ENCODE data around the gene UMODL1. TPM values are rescaled to one million over a fixed set of nuclear protein-coding genes. Genes with fewer than 3 reads are reported as not detected.

The UMODL1 gene
- total RNA-seq, 1 experiment from 2014 or later: 0.20 TPM

DNA sequence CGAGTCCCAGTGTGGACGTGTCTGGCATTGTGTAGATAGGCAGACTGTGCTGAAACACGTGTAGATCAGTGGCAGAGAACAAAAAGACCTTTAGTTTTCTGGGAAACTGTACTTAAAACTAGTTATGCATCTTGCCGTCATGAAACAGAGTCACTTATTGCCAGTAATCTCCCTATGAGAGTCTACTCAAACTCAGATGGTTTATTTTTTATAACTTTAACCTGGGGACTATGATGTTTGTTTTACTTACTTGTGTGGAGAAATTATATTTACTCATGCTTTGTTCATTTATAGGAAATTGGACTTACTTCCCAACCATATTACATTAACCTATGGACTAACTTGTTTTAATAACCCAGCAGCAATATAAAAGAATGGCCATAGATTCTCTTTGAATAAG, 93.7 kb downstream of the UMODL1 start:
- no peaks in the 10 kb centered on the region for H3K36me3 Mint-ChIP-seq (ENCODE audit: insufficient read depth, unreplicated experiment)
- Histone ChIP-seq H3K4me3 (ENCODE audit: low read depth, low read length) (no peak overlapping the region), H3K9me3 (no peaks in the 10 kb centered on the region), H3K4me1 (no peaks in the 10 kb centered on the region), H3K36me3 (ENCODE audit: control insufficient read depth, insufficient read depth, low read length) (no peaks in the 10 kb centered on the region), H3K27me3 (replicated peaks; ENCODE audit: control insufficient read depth, insufficient read depth, low read length) (no peaks in the 10 kb centered on the region)
- intact Hi-C loops (cut with micrococcal nuclease; ENCODE audit: unreplicated experiment): loop anchor here (1.0 kb wide), 2 partner anchors 93 to 285 kb away; no protein-coding TSS in a partner anchor
- no peak overlapping the region for H3K4me3 Mint-ChIP-seq (ENCODE audit: unreplicated experiment)
- no TSS peak for BruUV-seq (replicated peaks)
- no peaks in the 10 kb centered on the region for H3K9me3 Mint-ChIP-seq (ENCODE audit: unreplicated experiment)
- no peaks in the 10 kb centered on the region for H3K27me3 Mint-ChIP-seq (ENCODE audit: insufficient read depth, unreplicated experiment)
- no peak for TF ChIP-seq CTCF (IDR thresholded peaks at IDR 0.05; ENCODE audit: insufficient read depth in 1 of 2, low read depth in 1 of 2, low read length in 1 of 2, severe bottlenecking in 1 of 2, unreplicated experiment in 1 of 2)
- H3K4me1 Mint-ChIP-seq (ENCODE audit: low read depth, unreplicated experiment): no peaks in the 10 kb centered on the region
- H3K27ac Mint-ChIP-seq (ENCODE audit: unreplicated experiment): no peak overlapping the region
- ChIA-PET CTCF (interaction anchor here (0.8 to 1.4 kb wide), 4 partner anchors 28 to 216 kb away, joined by 3 to 7 read pairs (median 4); no protein-coding TSS in a partner anchor), POLR2A (no interaction called here)
- no peak for DNase-seq

GRCh38 chr21:42165901-42166300, 94.8 kb downstream of the UMODL1 start:
- no peak for DNase-seq
- Histone ChIP-seq H3K4me1 (no peaks in the 10 kb centered on the region), H3K4me3 (ENCODE audit: low read depth, low read length) (no peak overlapping the region), H3K27me3 (replicated peaks; ENCODE audit: control insufficient read depth, insufficient read depth, low read length) (no peaks in the 10 kb centered on the region), H3K9me3 (no peaks in the 10 kb centered on the region), H3K36me3 (ENCODE audit: control insufficient read depth, insufficient read depth, low read length) (no peaks in the 10 kb centered on the region)
- no peak for TF ChIP-seq CTCF (IDR thresholded peaks at IDR 0.05; ENCODE audit: insufficient read depth in 1 of 2, low read depth in 1 of 2, low read length in 1 of 2, severe bottlenecking in 1 of 2, unreplicated experiment in 1 of 2)
- intact Hi-C loops (cut with micrococcal nuclease; ENCODE audit: unreplicated experiment): no loop called here
- no TSS peak for BruUV-seq (replicated peaks)
- Mint-ChIP-seq H3K9me3 (ENCODE audit: unreplicated experiment) (no peaks in the 10 kb centered on the region), H3K27me3 (ENCODE audit: insufficient read depth, unreplicated experiment) (no peaks in the 10 kb centered on the region), H3K4me3 (ENCODE audit: unreplicated experiment) (no peak overlapping the region), H3K4me1 (ENCODE audit: low read depth, unreplicated experiment) (no peaks in the 10 kb centered on the region), H3K36me3 (ENCODE audit: insufficient read depth, unreplicated experiment) (no peaks in the 10 kb centered on the region), H3K27ac (ENCODE audit: unreplicated experiment) (no peak overlapping the region)
- POLR2A ChIA-PET: no interaction called here
- CTCF ChIA-PET: interaction anchor here (0.7 kb wide), 1 partner anchor 633 kb away, joined by 3 read pairs; no protein-coding TSS in a partner anchor

DNA sequence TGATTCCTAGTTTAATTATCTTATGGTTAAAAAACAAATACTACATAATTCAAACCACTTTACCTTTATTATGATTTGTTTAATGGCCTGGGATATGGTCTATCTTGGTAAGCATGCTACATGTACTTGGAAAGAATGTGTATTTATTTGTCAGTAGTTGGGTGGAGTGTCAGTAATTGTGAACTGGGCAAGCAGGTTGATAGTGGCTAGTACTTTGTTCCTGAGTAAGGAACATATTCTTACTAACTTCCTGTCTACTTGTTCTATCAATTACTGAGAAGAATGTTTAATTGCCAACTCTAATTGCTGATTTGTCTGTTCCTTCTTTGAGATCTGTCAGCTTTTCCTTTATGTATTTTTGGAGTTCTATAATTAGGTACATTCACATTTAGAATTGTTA, 98.6 kb downstream of the UMODL1 start:
- CTCF ChIA-PET: no interaction called here
- intact Hi-C loops (cut with micrococcal nuclease; ENCODE audit: unreplicated experiment): no loop called here
- no peak for TF ChIP-seq CTCF (IDR thresholded peaks at IDR 0.05; ENCODE audit: insufficient read depth in 1 of 2, low read depth in 1 of 2, low read length in 1 of 2, severe bottlenecking in 1 of 2, unreplicated experiment in 1 of 2)
- Mint-ChIP-seq H3K9me3 (ENCODE audit: unreplicated experiment) (no peaks in the 10 kb centered on the region), H3K36me3 (ENCODE audit: insufficient read depth, unreplicated experiment) (no peaks in the 10 kb centered on the region), H3K27ac (ENCODE audit: unreplicated experiment) (no peak overlapping the region), H3K4me3 (ENCODE audit: unreplicated experiment) (no peak overlapping the region), H3K27me3 (ENCODE audit: insufficient read depth, unreplicated experiment) (no peaks in the 10 kb centered on the region), H3K4me1 (ENCODE audit: low read depth, unreplicated experiment) (no peaks in the 10 kb centered on the region)
- POLR2A ChIA-PET: no interaction called here
- H3K9me3 ChIP-seq: no peaks in the 10 kb centered on the region
- BruUV-seq (replicated peaks): no TSS peak
- no peak for DNase-seq
- H3K36me3 ChIP-seq (ENCODE audit: control insufficient read depth, insufficient read depth, low read length): no peaks in the 10 kb centered on the region
- no peaks in the 10 kb centered on the region for H3K4me1 ChIP-seq
- H3K4me3 ChIP-seq (ENCODE audit: low read depth, low read length): no peak overlapping the region
- no peaks in the 10 kb centered on the region for H3K27me3 ChIP-seq (replicated peaks; ENCODE audit: control insufficient read depth, insufficient read depth, low read length)
